HG03575 (cell line): Measurements from ENCODE around the gene GSE1.

ENCODE experiments used
- ATAC-seq: cut with Tn5 transposase; IDR thresholded peaks from one replicate; pipeline ENCODE4 v1.9.1; 2021; ENCODE audit not compliant: unreplicated experiment, insufficient number of reproducible peaks, low FRiP score; ENCODE audit errors: extremely low read depth

The GSE1 gene

DNA sequence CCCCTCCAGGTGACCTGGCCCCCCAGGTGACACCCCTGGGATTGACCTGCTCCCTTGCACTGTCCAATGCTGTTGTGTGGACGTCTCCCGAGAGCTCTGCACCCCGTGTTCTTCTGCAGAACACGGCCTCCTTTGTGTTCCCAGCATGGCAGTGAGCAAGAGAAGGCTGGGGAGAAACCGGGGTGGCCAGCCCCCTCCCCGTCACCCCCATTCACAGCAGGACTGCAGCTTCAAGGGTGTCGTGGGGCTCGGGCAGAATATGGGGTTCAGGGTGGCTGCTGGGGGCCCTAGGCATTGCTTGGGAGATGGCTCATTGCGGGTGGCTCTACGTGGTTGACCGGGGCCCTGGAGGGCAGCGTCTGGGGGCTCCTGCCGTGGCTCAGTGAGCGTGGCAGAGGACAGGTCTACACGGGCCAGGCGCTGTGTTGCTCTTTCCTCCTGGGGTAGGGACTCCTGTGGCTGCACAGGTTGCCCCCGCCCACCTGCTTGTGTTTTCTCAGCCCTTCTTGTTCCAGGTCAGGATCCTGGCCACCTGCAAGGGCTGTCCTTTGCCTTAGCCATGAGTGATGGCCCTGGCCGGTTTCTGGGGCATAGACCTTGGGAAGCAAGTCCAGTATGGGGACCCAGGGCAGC is 12.5 kb downstream of the GSE1 start:
- ATAC-seq: no peak

DNA sequence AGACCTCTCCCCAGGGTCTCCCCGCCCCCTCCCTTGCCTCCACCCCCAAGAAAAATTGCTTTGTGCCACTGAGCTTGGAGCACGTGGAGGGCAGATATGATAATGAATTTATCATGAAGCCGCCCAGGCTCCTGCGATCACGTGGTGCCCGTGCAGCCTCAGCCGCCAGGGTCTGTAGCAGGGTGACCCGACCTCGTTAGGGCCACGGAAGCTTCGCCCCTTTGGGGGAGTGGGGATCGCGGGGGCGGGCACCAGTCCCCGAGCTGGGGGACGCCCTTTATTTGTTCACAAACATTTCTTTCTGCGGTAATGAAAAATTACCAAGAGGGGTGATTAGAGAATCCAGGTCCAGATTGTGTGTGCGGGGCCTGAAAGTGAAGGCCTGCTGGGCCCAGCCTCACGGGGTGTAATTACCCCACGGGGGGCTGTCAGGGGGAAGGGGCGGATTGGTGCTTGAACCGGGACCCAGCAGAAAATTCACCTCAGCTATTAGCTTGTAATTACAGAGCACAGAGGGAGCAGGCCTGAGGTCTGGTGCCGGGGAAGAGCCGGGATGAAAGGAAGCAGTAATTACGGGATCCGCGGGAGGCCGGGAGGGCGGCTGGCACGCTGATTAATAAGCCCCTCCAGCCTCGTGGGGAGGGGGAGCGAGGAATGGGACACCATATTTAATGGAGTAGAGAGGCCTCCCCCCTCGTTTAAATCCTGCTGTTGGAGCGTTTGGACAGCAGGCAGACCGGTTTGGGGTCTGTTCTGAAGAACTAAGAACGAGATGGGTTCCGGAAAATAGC is 13.3 kb downstream of the GSE1 start:
- no peak for ATAC-seq

DNA sequence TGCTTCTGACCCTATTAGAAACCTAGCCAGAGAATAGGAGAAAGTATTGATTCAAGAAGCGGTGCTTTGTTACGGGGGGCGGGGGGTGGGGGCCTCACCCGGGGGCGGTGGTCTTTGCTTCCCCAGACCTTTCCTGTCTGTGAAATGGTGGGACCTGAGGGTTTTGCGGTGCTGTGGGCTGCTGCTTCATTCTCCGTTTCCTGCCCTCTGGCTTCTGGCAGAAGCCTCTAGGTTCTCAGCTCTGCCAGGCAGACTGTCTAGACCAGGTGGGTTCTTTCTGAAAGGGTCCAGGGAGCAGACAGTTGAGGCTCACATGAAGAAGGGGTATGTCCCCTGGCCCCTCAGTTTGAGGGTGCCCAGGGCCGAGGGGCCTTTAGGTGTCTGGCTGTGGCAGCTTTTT is 14.0 kb downstream of the GSE1 start:
- no peak for ATAC-seq

DNA sequence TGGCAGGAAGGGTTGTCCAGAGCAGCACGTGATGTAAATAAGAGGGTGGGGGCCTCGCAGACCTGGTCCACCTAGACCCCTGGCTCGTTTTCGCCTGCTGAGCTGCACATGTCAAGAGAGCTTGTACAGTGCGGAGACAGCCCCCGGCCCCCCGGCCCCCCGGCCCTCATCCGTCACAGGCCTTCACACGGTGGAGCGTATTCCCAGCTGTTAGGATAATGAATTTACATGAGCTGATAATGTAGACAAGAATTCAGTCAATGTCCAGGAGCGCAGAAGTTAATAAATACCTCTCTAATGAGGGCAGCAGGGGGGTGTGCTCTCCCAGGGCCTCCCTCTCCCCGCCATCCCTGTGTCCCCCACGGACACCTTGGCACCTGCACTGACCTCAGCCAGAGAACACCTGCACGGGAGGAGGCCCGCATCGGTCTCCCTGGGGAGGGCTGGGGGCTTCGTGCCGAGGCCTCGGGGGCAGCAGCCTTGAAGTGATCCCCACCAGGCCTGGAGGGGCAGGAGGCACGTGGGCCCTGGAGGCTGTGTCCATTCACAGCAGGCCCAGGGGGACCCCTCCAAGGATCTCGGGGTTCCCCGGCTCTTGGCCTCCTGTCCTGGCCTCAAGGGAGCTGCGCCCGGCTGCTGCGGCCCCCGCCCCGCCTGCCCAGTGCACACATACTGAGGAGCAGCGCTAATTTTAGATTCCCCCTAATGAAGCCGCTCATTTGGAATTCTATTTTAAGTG is 14.6 kb downstream of the GSE1 start:
- ATAC-seq: no peak

DNA sequence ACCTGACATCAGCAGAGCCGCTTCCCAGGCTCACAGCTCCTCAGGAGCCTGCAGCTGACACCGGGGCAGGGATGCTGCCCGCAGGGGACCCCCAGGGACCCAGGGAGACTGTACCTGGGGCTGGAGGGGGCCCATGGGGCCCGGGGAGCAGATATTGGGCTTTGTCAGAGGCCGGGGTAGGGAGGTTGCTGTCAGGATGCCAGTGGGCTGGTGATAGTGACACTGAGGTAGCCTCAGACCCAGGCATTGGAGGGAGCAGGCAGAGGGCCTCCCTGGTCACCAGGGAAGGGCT is 15.1 kb downstream of the GSE1 start:
- ATAC-seq: no peak

DNA sequence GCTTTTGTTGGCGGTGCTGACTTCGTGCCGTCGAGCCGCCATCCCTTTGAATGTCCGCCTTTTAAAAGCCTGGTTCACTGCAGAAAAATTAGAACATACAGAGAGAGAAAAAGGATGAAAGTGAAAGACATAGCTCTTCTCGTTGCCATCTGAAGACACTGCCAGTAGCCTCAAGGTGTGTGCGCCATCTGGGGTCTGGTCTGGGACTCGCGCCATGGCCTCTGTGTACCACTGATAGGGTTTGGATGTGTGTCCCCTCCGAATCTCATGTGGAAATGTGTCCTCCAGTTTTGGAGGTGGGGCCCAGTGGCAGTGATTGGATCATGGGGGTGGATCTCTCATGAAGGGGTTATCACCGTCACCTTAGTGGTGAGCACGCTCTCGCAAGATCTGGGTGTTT is 15.5 kb downstream of the GSE1 start:
- no peak for ATAC-seq

DNA sequence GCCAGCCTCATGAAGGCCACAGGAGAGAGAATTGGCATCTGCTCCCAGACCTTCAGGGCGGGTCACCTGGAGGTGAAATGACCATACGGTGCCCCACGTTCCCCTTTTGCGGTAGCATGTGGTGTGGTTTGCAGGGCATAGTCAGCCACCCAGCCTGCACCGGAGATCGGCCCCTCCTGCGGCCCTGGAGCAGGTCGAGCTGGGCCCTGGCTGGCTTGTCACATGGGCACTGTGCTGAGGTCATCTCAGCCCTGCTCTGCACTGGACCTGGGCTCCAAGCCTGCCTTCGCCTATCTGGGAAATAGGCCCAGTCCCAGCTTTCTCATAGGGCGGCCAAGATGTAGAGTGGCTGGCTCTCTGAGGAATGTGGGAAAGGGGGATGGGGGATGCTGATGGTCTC is 16.2 kb downstream of the GSE1 start:
- ATAC-seq: no peak

DNA sequence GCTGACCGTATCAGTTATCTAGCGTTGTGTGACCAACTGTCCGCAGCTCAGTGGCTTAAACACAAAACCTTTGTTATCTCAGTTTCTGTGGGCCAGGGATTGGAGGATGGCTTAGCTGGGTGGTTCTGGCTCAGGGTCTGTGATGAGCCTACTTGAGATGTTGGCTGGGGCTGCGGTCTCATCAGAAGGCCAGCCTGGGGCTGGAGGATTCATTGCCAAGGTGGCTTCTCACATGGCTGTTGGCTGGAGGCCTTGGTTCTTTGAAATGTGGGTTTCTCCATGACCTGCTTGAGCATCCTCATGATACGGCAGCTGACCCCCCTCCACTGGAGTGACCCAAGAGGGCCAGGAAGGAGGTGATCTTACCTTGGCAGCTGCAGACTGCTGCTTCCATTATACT is 16.7 kb downstream of the GSE1 start:
- ATAC-seq: no peak

DNA sequence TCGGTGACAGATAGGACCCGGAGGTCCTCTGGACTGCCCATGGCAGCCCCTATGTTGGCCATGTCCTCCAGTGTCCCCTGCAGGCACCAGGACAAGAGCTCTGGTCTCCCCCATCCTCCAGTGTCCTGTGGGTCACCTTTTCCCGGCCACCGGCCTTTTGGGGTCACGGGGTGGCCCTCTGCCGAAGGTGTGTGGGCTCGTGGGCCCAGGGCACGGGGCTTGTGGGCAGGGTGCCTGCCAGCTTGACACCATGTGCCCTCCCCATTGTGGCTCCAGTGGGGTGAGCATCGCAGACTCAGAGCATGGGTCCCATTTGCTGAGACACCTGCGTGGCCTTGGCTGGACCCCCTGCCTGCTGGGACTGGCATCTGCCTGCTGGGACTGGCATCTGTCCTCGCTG is 18.1 kb downstream of the GSE1 start:
- ATAC-seq: no peak

DNA sequence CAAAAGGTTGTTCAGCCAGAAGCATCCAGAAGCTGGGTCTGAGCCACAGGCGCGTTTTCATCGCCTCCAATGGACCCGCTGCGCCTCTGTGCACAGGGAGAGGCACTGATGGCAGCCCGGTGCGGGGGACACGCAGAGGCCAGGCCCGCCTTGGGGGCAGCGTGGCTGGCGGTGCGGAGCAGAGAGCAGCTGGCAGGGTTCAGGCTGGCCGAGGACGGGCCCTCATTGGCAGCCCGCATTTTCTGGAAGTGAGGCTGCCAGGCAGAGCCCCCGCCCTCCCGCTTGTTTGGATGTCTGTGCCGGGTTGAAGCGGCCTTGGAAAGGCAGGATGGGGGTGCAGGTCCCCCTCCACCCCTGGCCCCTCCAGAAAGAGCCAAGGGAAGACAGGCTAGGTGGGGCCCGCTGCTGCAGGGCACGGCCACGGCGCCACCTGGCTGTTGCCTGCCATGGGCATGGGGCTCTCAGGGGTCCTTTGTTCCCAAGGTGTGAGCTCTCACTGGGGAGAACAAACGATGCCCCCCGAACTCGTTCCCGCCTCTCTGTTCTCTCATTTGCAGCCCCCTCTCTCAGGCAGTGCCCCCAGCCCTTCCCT is 18.8 kb downstream of the GSE1 start:
- no peak for ATAC-seq

DNA sequence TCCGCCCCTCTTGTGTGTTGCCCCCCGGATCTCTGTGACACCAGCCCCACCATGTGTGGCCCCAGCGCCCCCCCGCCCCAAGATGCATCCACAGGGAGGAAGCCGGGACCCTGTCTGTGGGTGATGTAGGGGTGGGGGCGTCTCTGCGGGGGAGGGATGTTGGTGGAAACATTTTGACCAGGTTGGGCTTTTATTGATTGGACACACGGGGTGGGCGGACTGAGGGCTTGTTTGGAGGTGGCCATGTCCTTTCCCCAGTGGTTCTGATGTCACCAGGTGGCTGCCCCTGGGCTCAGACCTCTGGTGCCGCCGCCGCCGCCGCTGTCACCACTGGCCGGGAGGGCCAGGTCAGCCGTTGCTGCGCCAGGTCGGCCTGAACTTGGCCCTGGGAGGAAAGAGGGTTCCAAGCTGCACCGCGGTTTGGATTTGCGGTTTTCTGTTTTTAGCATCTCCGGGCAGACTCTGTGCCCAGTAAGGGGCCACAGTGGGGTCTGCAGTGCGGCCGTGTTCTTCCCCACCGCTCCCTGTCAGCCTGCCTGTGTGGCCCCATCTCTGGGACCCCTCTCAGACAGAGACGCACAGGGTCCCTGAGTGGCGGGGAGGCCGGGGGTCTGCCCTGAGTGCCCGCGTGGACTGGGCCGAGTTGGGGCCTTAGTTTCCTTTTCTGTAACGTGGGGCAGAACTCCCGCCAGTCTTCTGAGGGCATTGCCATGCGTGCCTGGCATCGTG is 19.8 kb downstream of the GSE1 start:
- ATAC-seq: no peak

DNA sequence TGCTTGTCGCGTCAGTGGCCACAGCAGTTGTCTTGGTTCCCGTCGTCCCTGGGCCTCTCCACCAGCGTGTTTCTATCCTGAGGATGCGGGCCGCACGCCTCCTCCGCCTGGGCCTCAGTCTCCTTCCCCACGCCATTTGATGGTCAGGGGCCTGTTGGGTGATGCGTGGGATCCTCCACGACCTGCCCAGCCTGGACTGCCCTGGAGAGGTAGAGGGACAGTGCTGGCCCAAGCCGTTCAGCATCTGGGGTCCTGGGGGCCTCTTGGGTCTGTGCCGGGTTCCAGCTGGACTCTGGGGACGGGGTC is 20.3 kb downstream of the GSE1 start:
- ATAC-seq: no peak

DNA sequence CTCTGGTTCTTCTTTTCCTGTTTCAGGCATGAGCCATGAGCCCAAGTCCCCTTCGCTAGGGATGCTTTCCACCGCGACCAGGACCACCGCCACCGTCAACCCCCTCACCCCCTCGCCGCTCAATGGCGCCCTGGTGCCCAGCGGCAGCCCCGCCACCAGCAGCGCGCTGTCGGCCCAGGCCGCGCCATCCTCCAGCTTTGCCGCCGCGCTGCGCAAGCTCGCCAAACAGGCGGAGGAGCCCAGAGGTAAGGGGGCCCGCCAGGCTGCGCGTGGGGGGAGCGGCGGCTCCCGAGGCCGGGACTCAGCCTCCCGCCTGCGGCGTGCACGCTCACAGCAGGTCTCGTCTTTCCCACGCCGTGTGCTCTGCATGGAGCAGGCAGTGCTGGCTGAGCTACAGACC is 20.8 kb downstream of the GSE1 start:
- no peak for ATAC-seq

DNA sequence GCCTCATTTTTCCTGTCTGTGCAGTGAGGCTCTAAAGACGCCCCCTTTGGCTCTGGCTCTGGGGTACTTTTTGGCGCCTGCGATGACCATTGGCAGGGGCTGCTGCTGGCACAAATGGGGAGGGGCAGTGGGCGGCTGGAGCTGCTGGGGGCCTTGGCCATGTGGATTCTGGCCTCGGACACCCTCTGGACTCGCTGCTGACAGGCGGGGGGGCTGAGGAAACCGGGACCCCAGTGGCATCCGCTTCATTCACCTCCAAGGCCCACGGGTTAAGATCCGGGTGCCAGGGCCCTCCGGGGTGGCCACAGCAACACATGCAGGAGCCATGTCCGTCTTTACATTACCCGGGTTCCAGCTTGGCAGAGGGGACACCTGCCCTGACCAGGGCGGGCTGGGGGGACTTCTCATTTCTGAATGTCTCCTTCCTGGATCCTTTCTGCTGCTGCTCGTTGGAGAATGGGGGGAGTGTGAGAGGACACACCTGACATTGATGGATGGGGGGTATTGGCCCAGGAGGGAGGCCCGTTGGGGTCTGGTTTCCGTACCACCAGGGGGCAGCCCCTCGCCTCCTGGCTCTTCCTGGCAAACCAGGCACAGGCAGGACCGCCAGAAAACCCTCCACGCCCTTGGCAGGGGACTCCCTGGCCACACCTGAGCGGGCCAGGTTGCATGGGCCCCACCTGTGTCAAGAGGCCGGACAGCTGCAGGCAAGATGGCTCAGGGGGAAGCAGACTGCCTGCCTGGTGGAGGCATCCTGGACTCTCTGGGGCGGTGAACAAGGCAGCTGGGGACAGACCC is 21.8 kb downstream of the GSE1 start:
- no peak for ATAC-seq

DNA sequence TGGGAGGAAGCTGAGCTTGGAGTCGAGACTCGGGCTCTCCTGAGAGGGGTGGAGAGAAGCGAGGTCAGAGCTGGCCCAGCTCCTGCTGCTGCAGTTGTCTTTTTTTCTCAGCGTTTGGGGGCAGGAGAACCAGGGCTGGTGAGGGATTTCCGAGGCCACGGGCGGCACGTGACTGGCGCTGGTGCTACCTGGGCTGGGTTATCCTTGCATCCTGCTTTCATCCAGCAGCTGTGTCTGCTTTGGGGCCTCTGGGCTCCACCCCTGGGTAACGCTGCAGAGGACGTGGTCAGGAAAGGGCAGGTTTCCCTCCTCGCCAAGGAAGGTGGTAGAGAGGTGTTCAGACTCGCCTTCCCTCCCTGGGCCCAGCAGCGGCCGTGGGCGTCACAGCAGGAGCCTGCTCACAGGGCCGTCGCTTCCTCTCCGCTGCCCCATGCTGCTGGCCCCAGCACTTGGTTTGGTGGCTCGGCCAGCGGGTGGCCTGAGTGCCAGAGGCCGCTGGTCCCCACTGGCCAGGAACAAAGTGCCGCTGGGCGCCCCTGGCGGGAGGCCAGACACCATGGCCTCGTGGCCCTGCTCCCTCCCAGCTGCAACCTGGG is 22.5 kb downstream of the GSE1 start:
- ATAC-seq: no peak

DNA sequence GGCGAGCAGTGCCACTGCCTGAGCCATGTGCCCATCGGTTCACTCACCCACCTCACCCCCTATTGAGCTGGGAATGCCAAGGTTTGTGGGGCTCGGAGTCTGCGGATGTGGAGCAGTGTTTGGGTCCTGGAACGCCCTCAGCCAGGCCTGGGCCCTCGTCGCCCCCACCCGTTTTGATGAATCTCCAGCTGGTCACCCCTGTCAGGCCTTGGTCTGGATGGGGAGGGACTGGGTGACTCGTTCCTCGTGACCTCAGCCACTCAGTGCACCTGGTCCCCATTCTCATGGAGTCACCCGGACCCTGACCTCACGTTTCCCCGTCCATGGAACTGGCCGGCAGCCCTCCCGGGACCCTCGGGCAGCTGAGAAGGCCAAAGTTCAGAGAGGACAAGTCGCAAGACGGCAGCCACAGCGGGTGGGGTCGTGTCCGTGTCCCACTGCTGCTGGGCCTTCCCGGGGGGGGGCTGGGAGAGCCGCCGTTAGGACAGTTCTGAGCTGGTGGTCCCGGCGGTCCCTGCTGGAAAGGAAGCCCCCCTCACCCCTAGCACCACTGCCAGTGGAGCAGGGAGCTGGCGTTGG is 23.2 kb downstream of the GSE1 start:
- no peak for ATAC-seq

DNA sequence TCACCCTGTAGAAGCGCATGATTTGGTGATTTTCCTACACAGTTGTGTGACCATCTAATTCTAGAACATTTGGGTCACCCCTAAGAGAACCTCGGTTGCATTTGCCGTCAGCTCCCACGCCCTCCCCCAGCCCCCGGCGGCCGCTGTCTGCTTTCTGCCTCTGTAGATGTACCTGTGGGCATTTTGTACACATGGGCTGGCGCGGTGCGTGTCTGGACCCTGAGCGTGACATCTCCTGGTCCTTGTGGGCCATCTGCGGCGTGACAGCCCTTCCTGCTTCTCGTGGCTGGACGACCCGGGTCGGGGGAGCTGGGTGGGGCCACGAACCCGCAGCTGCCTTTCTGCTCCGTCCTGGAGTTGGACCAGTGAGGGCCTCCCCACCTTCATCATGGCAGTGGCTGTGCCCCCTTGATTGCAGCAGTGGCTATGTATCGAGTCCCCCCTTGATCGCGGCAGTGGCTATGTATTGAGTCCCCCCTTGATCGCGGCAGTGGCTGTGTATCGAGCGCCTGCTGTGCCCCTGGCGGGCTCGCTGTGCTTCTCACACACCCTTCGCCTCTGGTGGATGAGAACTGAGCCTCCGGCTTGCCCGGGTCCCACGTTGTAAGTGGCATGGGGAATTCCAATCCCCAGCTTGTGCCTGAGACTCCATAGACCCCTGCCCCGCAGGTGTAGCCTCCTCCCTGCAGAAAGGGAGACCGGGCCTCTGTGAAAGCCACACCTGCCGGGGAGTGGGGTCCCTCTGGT is 24.1 kb downstream of the GSE1 start:
- no peak for ATAC-seq
